Ecto neural progenitor cell (in vitro differentiated cells): Measurements from ENCODE around the gene ITLN2.
"Not testable (repeated sequence)": the region's sequence is repeated elsewhere in the genome, so short reads cannot be mapped to it uniquely, and the experiment has no call there.

Experiments
- DNase-seq: peaks from one replicate; pipeline ENCODE4 v3.0.0-alpha.2; 2018; ENCODE audit warnings: low spot score

Gene ITLN2

DNA sequence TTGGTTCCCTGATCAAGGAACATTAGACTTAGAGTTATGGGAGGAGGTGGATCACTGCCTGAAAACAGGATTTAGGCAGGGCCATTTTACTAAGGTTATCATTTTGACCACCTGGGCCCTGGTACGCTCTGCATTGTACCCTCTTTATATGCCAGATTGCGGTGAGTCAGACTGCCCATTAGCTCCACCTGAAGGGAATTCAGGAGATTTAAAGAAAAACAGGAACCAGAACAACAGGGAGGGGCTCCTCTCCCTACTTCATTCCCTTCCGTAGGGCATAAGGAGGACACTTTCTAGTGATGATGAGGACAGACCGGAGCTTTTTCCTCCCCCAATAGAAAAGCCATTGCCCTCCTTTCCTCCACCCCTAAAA is 49.0 kb downstream of the ITLN2 start:
- no peak for DNase-seq

DNA sequence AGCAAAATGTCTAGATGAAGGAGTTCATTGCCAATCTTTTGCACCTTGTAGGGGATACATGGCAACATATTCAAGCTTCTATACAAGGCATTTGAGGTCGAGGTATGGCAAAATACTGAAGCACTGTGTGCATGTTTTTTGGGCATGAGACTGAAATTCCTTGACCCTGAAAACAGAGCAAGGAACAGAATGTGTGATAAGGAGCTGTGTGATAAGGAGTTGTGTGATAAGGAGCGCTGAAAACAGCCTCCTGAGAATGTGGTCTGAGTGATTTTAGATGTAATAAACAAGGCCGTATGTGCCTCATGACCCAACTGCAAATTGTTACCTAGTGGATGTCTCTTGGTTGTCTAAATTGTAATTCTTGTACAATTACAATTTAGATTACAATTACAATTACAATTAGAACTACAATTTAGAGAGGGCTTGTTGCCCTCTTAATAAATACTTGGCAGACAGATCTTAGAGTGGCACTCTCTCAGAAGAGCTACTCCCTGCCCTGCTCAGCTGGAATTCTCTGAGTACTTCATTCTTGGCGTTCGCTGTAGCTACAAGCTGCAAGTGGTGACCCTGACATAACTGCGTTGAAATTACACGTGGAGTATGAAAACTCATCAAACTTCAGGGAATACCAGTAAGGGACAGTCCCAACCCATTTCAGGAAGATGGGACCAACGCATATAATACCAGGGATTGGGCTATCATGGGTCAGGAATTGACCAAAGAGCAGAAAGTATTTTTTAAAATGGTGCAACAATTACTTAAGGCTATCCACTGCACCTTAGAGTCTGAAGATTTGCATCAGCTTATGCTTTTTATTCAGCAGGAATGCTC is 49.6 kb downstream of the ITLN2 start:
- no peak for DNase-seq

DNA sequence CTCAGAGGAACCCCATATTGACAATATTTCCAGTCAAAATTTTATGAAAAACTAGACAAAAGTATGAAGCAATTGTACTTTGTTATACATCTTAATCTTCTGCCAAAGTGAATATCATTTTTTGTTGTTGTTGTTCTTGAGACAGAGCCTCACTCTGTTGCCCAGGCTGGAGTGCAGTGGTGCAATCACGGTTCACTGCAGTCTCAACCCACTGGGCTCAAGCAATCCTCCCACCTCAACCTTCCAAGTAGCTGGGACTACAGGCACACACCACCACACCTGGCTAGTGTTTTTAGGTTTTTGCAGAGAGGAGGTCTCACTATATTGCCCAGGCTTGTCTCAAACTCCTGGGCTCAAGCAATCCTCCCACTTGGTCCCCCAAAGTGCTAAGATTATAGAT is 52.4 kb downstream of the ITLN2 start:
- DNase-seq: not testable (repeated sequence)

DNA sequence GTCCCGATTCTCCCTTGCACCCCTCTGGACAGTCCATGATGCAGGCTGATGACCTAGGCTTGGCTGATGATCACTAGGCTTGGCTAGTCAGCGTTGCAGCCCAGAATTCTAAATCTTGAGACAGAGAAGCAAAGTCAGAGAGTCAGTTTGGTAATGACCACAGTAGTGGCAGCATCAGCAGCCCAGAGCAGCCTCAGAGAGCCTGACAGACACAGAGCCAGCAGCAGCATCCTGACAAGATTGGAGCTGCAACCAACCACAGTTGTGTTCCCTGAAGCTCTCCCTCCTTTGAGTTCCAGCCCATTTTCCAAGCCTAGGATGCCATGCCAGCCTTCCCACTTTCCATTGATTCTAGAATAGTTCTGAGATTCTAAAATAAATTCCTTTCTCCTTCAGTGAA is 52.8 kb downstream of the ITLN2 start:
- DNase-seq: no peak

DNA sequence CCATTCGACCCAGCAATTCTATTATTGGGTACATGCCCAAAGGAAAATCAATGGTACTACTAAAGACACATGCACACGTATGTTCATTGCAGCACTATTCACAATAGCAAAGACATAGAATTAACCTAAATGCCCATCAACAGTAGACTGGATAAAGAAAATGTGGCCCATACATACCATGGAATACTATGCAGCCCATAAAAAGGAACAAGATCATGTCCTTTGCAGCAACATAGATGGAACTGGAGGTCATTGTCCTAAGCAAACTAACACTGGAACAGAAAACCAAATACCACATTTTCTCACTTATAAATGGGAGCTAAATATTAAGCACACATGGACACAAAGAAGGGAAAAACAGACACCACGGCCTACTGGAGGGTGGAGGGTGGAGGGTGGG is 53.9 kb downstream of the ITLN2 start:
- DNase-seq: not testable (repeated sequence)
